ENCODE results near the gene PEPD. TPM values are rescaled to one million over a fixed set of nuclear protein-coding genes. Genes with fewer than 3 reads are reported as not detected.

PEPD gene
- total RNA-seq, 4 donors from 2014 or later, result 79.8 to 122 (median 94.8) TPM

- DNase-seq (ENCODE audit: low spot score in 2 of 2), result no peak
- Histone ChIP-seq H3K27me3 (no peaks in the 10 kb centered on the region), H3K36me3 (no peaks in the 10 kb centered on the region), H3K4me3 (no peak overlapping the region), H3K27ac (no peak overlapping the region), H3K4me1 (no peaks in the 10 kb centered on the region), H3K9me3 (peaks cover 0 to 17% (median 5%) of the 10 kb centered on the region in 4 donors)
- 75 to 83% methylated on average over 6 of the region's 6 CpGs for WGBS, 2 donors
- TF ChIP-seq CTCF (IDR thresholded peaks at IDR 0.05), result no peak
- TF ChIP-seq POLR2A (IDR thresholded peaks at IDR 0.05), result no peak
- no peak for TF ChIP-seq EP300 (IDR thresholded peaks at IDR 0.05)
These were observed 163.2 kb downstream of the PEPD start for GRCh38 chr19:33358408-33358807.

- 46 to 69% methylated on average over 1 of the region's 1 CpG for WGBS, 2 donors
- peaks cover 0 to 17% (median 5%) of the 10 kb centered on the region in 4 donors for H3K9me3 ChIP-seq
- no peak for TF ChIP-seq EP300 (IDR thresholded peaks at IDR 0.05)
- no peak for TF ChIP-seq POLR2A (IDR thresholded peaks at IDR 0.05)
- TF ChIP-seq CTCF (IDR thresholded peaks at IDR 0.05), result no peak
- no peaks in the 10 kb centered on the region for H3K27me3 ChIP-seq
- H3K4me3 ChIP-seq, result no peak overlapping the region
- no peak overlapping the region for H3K27ac ChIP-seq
- no peak for DNase-seq (ENCODE audit: low spot score in 2 of 2)
- H3K4me1 ChIP-seq, result no peaks in the 10 kb centered on the region
- H3K36me3 ChIP-seq, result no peaks in the 10 kb centered on the region
These were observed 164.0 kb downstream of the PEPD start for GRCh38 chr19:33357556-33357955.

- no peak for TF ChIP-seq POLR2A (IDR thresholded peaks at IDR 0.05)
- TF ChIP-seq CTCF (IDR thresholded peaks at IDR 0.05), result no peak
- TF ChIP-seq EP300 (IDR thresholded peaks at IDR 0.05), result no peak
- Histone ChIP-seq H3K4me3 (no peak overlapping the region), H3K4me1 (peaks cover 0 to 3% (median 0%) of the 10 kb centered on the region in 4 donors), H3K9me3 (peaks cover 0 to 17% (median 5%) of the 10 kb centered on the region in 4 donors), H3K36me3 (no peaks in the 10 kb centered on the region), H3K27ac (no peak overlapping the region), H3K27me3 (no peaks in the 10 kb centered on the region)
- WGBS, 2 donors, result 76 to 78% methylated on average over 2 of the region's 2 CpGs
- no peak for DNase-seq (ENCODE audit: low spot score in 2 of 2)
These were observed 166.1 kb downstream of the PEPD start for GRCh38 chr19:33355535-33355934.

GRCh38 chr19:33350538-33351309, 170.9 kb downstream of the PEPD start:
- Histone ChIP-seq H3K27me3 (no peaks in the 10 kb centered on the region), H3K27ac (no peak overlapping the region), H3K4me1 (peaks cover 0 to 5% (median 0%) of the 10 kb centered on the region in 4 donors), H3K4me3 (no peak overlapping the region), H3K9me3 (peaks cover 0 to 8% (median 2%) of the 10 kb centered on the region in 4 donors), H3K36me3 (no peaks in the 10 kb centered on the region)
- WGBS, 2 donors, result 57 to 59% methylated on average over 12 of the region's 12 CpGs
- TF ChIP-seq CTCF (IDR thresholded peaks at IDR 0.05), result no peak
- no peak for TF ChIP-seq POLR2A (IDR thresholded peaks at IDR 0.05)
- no peak for TF ChIP-seq EP300 (IDR thresholded peaks at IDR 0.05)
- DNase-seq (ENCODE audit: low spot score in 2 of 2), result no peak

Data from tibial nerve (tissue), 4 donors.